ENCODE measurements around the gene TSPO2. TPM values are rescaled to one million over a fixed set of nuclear protein-coding genes. Genes with fewer than 3 reads are reported as not detected.
A peak's percentile ranks its signal among the peaks of the same experiment; 100 is the strongest.

TSPO2 gene
- total and polyA plus RNA-seq, 2 of the 4 experiments (the other 2 are of a cell fraction) = not detected

DNA sequence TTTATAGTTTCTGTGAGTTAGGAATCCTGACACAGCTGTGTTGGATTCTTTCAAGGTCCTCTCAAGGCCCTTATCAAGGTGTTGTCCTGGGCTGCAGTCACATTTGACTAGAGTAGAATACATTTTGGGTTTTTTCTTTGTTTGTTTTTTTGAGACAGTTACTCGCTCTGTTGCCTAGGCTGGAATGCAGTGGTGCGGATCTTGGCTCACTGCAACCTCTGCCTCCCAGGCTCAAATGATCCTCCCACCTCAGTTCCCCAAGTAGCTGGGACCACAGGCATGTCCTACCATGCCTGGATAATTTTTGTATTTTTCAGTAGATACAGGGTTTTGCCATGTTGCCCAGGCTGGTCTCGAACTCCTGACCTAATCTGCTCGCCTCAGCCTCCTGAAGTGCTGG lies 46.2 kb downstream of the TSPO2 start:
- peak; percentile 25 for DNase-seq
- Histone ChIP-seq H3K14ac (replicated peaks; ENCODE audit: low read depth, low read length) (no peak overlapping the region), H3K4me1 (ENCODE audit: control insufficient read depth, insufficient read depth, low read length) (peaks cover 3% of the 10 kb centered on the region), H3K18ac (ENCODE audit: low read depth, low read length) (no peak overlapping the region), H4K91ac (ENCODE audit: insufficient read depth, low read depth, low read length) (no peak overlapping the region), H2BK15ac (ENCODE audit: low read depth, low read length) (no peak overlapping the region), H3K9me3 (ENCODE audit: control insufficient read depth, insufficient read depth, low read length) (no peaks in the 10 kb centered on the region), H3K27me3 (ENCODE audit: control insufficient read depth, insufficient read depth, low read length) (no peaks in the 10 kb centered on the region), H4K8ac (ENCODE audit: low read depth in 2 of 2, low read length in 2 of 2) (no peak overlapping the region), H3K23ac (ENCODE audit: low read depth, low read length) (no peak overlapping the region), H2BK20ac (ENCODE audit: low read depth, low read length) (no peak overlapping the region), H2AK9ac (replicated peaks; ENCODE audit: low read depth, low read length, poor library complexity) (no peak overlapping the region), H3K4ac (ENCODE audit: low read depth, low read length) (no peak overlapping the region), H3K4me3 (ENCODE audit: insufficient read depth, low read depth, low read length) (no peak overlapping the region), H4K5ac (ENCODE audit: low read depth, low read length) (no peak overlapping the region), H3K9ac (ENCODE audit: low read depth, low read length) (no peak overlapping the region), H2BK120ac (ENCODE audit: low read depth, low read length) (no peak overlapping the region), H3K4me2 (ENCODE audit: low read depth, low read length) (no peak overlapping the region), H2AK5ac (ENCODE audit: low read depth, low read length) (no peak overlapping the region), H3K56ac (ENCODE audit: extremely low read depth, insufficient read depth, low read length) (no peak overlapping the region), H2BK5ac (ENCODE audit: low read depth, low read length, poor library complexity, severe bottlenecking) (no peak overlapping the region), H2AFZ (replicated peaks; ENCODE audit: low read length, poor library complexity) (no peak overlapping the region), H3K9me1 (ENCODE audit: insufficient read depth, low read length) (no peaks in the 10 kb centered on the region), H3K36me3 (ENCODE audit: control insufficient read depth, insufficient read depth, low read length) (peaks cover 28% of the 10 kb centered on the region), H4K20me1 (ENCODE audit: insufficient read depth, low read length) (no peaks in the 10 kb centered on the region), H3K79me1 (ENCODE audit: low read depth in 1 of 2, low read length in 2 of 2) (peaks cover 2 to 3% of the 10 kb centered on the region in 2 experiments; a peak in 2 of 4 replicates), H3K27ac (ENCODE audit: insufficient read depth, low read length) (peak overlapping the region; percentile 49; the same call in 1 of the 2 replicates)
- peak; percentile 42; the same call in 1 of the 2 replicates for ATAC-seq (ENCODE audit: low read depth)
- BruUV-seq (replicated peaks) = no TSS peak
- TF ChIP-seq SMC3 (IDR thresholded peaks at IDR 0.05; ENCODE audit: low read depth, low read length) (no peak), NFE2L2 (IDR thresholded peaks at IDR 0.05; ENCODE audit: low read depth, low read length) (no peak), ELK1 (IDR thresholded peaks at IDR 0.05; ENCODE audit: borderline replicate concordance, low read depth, low read length) (no peak), CEBPB (IDR thresholded peaks at IDR 0.05; ENCODE audit: low read depth, low read length) (no peak), MXI1 (IDR thresholded peaks at IDR 0.05; ENCODE audit: borderline replicate concordance, low read depth, low read length) (no peak), RCOR1 (IDR thresholded peaks at IDR 0.05; ENCODE audit: insufficient replicate concordance, low read length) (no peak), BHLHE40 (IDR thresholded peaks at IDR 0.05; ENCODE audit: low read depth, low read length) (no peak), RFX5 (IDR thresholded peaks at IDR 0.05; ENCODE audit: low read depth, low read length) (no peak), CHD1 (IDR thresholded peaks at IDR 0.05; ENCODE audit: low read depth, low read length) (no peak)
- TF ChIP-seq, protein P1, sequence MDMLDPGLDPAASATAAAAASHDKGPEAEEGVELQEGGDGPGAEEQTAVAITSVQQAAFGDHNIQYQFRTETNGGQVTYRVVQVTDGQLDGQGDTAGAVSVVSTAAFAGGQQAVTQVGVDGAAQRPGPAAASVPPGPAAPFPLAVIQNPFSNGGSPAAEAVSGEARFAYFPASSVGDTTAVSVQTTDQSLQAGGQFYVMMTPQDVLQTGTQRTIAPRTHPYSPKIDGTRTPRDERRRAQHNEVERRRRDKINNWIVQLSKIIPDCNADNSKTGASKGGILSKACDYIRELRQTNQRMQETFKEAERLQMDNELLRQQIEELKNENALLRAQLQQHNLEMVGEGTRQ (IDR thresholded peaks at IDR 0.05; ENCODE audit: low read depth, low read length) = no peak
- dilution Hi-C loops (cut with HindIII; ENCODE audit: low sequenced_read_pairs, unreplicated experiment) = no loop called here
- POLR2A ChIA-PET (ENCODE audit: unreplicated experiment) = no interaction called here
- WGBS, 2 experiments (ENCODE audit: extremely low coverage in 2 of 2, insufficient read length in 1 of 2) = no CpG with 5 or more reads among the region's 4 CpGs
- CTCF ChIA-PET = no interaction called here
- intact Hi-C loops (cut with micrococcal nuclease) = no loop called here
- in situ Hi-C loops (cut with MboI; ENCODE audit: low sequenced_read_pairs) = no loop called here
